Panc1 (cell line): ENCODE measurements around the gene NUMB.

ENCODE experiments used
- POLR2AphosphoS5 ChIP-seq: IDR thresholded peaks from 2 replicates; pipeline ENCODE4 v1.6.1; 2012; ENCODE audit warnings: mild to moderate bottlenecking, low read depth, low read length, moderate library complexity
- REST ChIP-seq, 2 experiments: IDR thresholded peaks; 2 replicates each; pipeline ENCODE4 v1.6.1; 2011 to 2012; ENCODE audit warnings: low read depth in 2 of 2, control low read depth in 1 of 2, low read length in 1 of 2, mild to moderate bottlenecking in 1 of 2, moderate library complexity in 1 of 2; ENCODE audit not compliant: insufficient read depth in 1 of 2
- SIN3A ChIP-seq: IDR thresholded peaks from 2 replicates; pipeline ENCODE4 v1.6.1; 2012; ENCODE audit warnings: low read depth, mild to moderate bottlenecking, low read length, moderate library complexity, borderline replicate concordance; ENCODE audit not compliant: insufficient read depth
- TCF7L2 ChIP-seq: IDR thresholded peaks from 2 replicates; pipeline ENCODE4 v1.6.1; 2011; ENCODE audit warnings: mild to moderate bottlenecking, low read depth, low read length, inconsistent platforms
- TF ChIP-seq, protein P1 (sequence below): fragments of 450-650 bp; IDR thresholded peaks from 2 replicates; pipeline ENCODE4 v1.5.1; 2017; ENCODE audit warnings: mild to moderate bottlenecking

DNA sequence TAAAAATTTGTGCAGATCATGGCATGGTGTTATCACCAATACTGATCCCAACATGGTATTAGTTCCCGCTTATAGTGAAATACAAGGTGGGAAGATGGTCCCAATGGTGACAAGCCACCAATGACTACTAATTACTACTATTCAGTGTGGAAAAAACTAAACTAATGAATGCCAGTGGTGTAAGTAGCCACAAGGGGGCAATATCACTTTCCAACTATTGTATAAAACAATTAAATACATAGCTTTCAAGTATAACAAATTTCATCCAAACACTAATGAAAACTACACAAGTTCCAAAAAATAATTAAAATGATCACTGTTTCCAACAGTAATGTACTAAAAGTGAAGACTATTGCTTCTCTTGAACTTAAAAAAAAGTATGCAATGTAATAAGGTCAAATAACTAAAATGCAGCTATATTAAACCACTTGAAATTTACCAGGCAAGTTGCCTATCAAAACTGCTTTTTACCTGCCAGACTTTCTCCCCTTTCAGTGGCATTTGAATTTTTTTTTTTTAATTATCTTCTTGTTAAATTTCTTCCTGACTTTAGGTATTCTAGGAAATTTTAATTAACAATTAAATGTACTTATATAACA is 163.0 kb downstream of the NUMB start:
- TF ChIP-seq, protein P1, sequence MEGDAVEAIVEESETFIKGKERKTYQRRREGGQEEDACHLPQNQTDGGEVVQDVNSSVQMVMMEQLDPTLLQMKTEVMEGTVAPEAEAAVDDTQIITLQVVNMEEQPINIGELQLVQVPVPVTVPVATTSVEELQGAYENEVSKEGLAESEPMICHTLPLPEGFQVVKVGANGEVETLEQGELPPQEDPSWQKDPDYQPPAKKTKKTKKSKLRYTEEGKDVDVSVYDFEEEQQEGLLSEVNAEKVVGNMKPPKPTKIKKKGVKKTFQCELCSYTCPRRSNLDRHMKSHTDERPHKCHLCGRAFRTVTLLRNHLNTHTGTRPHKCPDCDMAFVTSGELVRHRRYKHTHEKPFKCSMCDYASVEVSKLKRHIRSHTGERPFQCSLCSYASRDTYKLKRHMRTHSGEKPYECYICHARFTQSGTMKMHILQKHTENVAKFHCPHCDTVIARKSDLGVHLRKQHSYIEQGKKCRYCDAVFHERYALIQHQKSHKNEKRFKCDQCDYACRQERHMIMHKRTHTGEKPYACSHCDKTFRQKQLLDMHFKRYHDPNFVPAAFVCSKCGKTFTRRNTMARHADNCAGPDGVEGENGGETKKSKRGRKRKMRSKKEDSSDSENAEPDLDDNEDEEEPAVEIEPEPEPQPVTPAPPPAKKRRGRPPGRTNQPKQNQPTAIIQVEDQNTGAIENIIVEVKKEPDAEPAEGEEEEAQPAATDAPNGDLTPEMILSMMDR = peak; percentile 67
- TF ChIP-seq REST (IDR thresholded peaks at IDR 0.05; ENCODE audit: insufficient read depth in 1 of 2, low read depth in 2 of 2, low read length in 1 of 2) (no peak), POLR2AphosphoS5 (no peak), SIN3A (no peak), TCF7L2 (no peak)
